ENCODE measurements around the gene MORN5.

Gene MORN5

GRCh38 chr9:122130837-122131236 lies 28.9 kb upstream of the MORN5 start:
- TF ChIP-seq CTCF (conservative IDR thresholded peaks at IDR 0.05; ENCODE audit: low read depth, low read length): no peak
- no peak for DNase-seq (ENCODE audit: low read depth)

GRCh38 chr9:122131401-122132001 lies 28.2 kb upstream of the MORN5 start:
- no peak for TF ChIP-seq CTCF (conservative IDR thresholded peaks at IDR 0.05; ENCODE audit: low read depth, low read length)
- DNase-seq (ENCODE audit: low read depth): no peak
- no peak overlapping the region for H3K4me3 ChIP-seq (ENCODE audit: low read depth, low read length)

More at GRCh38 chr9:122130837-122131236, 28.9 kb upstream of the MORN5 start:
- H3K4me3 ChIP-seq (ENCODE audit: low read depth, low read length): no peak overlapping the region

- no peak overlapping the region for H3K4me3 ChIP-seq (ENCODE audit: low read depth, low read length)
- no peak for DNase-seq (ENCODE audit: low read depth)
- TF ChIP-seq CTCF (conservative IDR thresholded peaks at IDR 0.05; ENCODE audit: low read depth, low read length): no peak
These were observed 27.2 kb upstream of the MORN5 start for GRCh38 chr9:122132539-122132938.

GRCh38 chr9:122133263-122133983 lies 26.3 kb upstream of the MORN5 start:
- TF ChIP-seq CTCF (conservative IDR thresholded peaks at IDR 0.05; ENCODE audit: low read depth, low read length): no peak
- no peak for DNase-seq (ENCODE audit: low read depth)

GRCh38 chr9:122133984-122134535 lies 25.6 kb upstream of the MORN5 start:
- no peak for DNase-seq (ENCODE audit: low read depth)
- H3K4me3 ChIP-seq (ENCODE audit: low read depth, low read length): no peak overlapping the region
- TF ChIP-seq CTCF (conservative IDR thresholded peaks at IDR 0.05; ENCODE audit: low read depth, low read length): no peak

More at GRCh38 chr9:122133263-122133983, 26.3 kb upstream of the MORN5 start:
- no peak overlapping the region for H3K4me3 ChIP-seq (ENCODE audit: low read depth, low read length)

- no peak for DNase-seq (ENCODE audit: low read depth)
- no peak overlapping the region for H3K4me3 ChIP-seq (ENCODE audit: low read depth, low read length)
- no peak for TF ChIP-seq CTCF (conservative IDR thresholded peaks at IDR 0.05; ENCODE audit: low read depth, low read length)
These were observed 24.7 kb upstream of the MORN5 start for GRCh38 chr9:122134822-122135528.
